Transverse colon (tissue), 4 donors: Measurements from ENCODE around the gene PCED1B. TPM values are rescaled to one million over a fixed set of nuclear protein-coding genes. Genes with fewer than 3 reads are reported as not detected.

Experiments
- DNase-seq: peaks from one replicate; pipeline ENCODE4 v3.0.0-alpha.2; 2019
- H3K27ac ChIP-seq, 4 donors: fragments of 200-600 bp; sonication (generic); 2 replicates each; pipeline ENCODE4 v1.5.1; 2016 to 2018; ENCODE audit warnings: inconsistent platforms in 4 of 4
- H3K27me3 ChIP-seq: fragments of 200-600 bp; sonication (generic); 2 replicates; pipeline ENCODE4 v1.5.1; 2017; ENCODE audit warnings: inconsistent platforms
- H3K36me3 ChIP-seq, 4 donors: fragments of 200-600 bp; sonication (generic); 2 replicates each; pipeline ENCODE4 v1.5.1; 2017 to 2019; ENCODE audit warnings: inconsistent platforms in 4 of 4
- H3K4me1 ChIP-seq, 4 donors: fragments of 200-600 bp; sonication (generic); 2 replicates each; pipeline ENCODE4 v1.5.1; 2017 to 2020; ENCODE audit warnings: inconsistent platforms in 4 of 4
- H3K4me3 ChIP-seq, 4 donors: fragments of 200-600 bp; sonication (generic); 1 replicate in 1 of 4; 2 replicates in 3 of 4; pipeline versions ENCODE4 v1.5.1 to v1.6.1; 2017 to 2019; ENCODE audit warnings: inconsistent platforms in 4 of 4
- H3K9me3 ChIP-seq, 2 donors: fragments of 200-600 bp; sonication (generic); 2 replicates each; pipeline ENCODE4 v1.5.1; 2017 to 2019; ENCODE audit warnings: inconsistent platforms in 2 of 2
- CTCF ChIP-seq, 5 experiments: fragments of 200-600 bp in 3 of 5; fragments of 450-650 bp in 2 of 5; sonication (generic) in 3 of 5; IDR thresholded peaks; 1 replicate in 2 of 5; 2 replicates in 3 of 5; pipeline ENCODE4 v1.5.1; 2016 to 2017; ENCODE audit warnings: antibody characterized with exemption in 5 of 5, inconsistent platforms in 3 of 5, mild to moderate bottlenecking in 2 of 5, moderate library complexity in 1 of 5
- EP300 ChIP-seq: sonication (generic); formaldehyde crosslinking; IDR thresholded peaks from one replicate; pipeline ENCODE4 v1.6.1; 2017; ENCODE audit warnings: antibody characterized with exemption, low read depth
- POLR2A ChIP-seq: fragments of 450-650 bp; IDR thresholded peaks from one replicate; pipeline ENCODE4 v1.6.1; 2016; ENCODE audit warnings: antibody characterized with exemption, mild to moderate bottlenecking, moderate library complexity
- POLR2AphosphoS5 ChIP-seq, 3 donors: sonication (generic); formaldehyde crosslinking; IDR thresholded peaks; one replicate each; pipeline ENCODE4 v1.6.1; 2016; ENCODE audit warnings: antibody characterized with exemption in 3 of 3
- WGBS, 2 donors: methylation state at CpG; one replicate each; pipeline ENCODE4 v1.1.5; 2018; ENCODE audit warnings: low coverage in 1 of 2; 5-methylcytosine and 5-hydroxymethylcytosine counted together
- in situ Hi-C, 4 donors: fragments of 200-750 bp; cut with MboI; loops; one replicate each; pipeline versions ENCODE4 v1.15.0 to v1.15.1; 2017; ENCODE audit warnings: low sequenced_read_pairs in 3 of 4, low pct_ligation_motif_present in 1 of 4, low pct_unique_long_range_greater_than_20kb in 1 of 4
- intact Hi-C: fragments of 100-400 bp; cut with DNase I; formaldehyde crosslinking; loops from one replicate; pipeline ENCODE4 v1.15.1; 2023; ENCODE audit warnings: low total_unique reads
- total RNA-seq, 4 donors: library from RNA; depleted of rRNA; stranded (reverse); fragments of >200 nt; gene quantifications; one replicate each; pipeline ENCODE4 v1.1.0, GENCODE V29; 2016

Gene PCED1B
- total RNA-seq, 4 donors from 2014 or later, result 2.7 to 52.0 (median 3.0) TPM; not detected in 1

- 81 to 91% methylated on average over 5 of the region's 5 CpGs for WGBS, 2 donors
- in situ Hi-C loops (loop anchor here in 3 of 4 donors (10.0 to 25.0 kb wide), 5 partner anchors 271 to 651 kb away; no protein-coding TSS in a partner anchor), intact Hi-C loops (loop anchor here (10.0 kb wide), 1 partner anchor 651 kb away; no protein-coding TSS in a partner anchor)
- no peak for DNase-seq
- peaks cover 4 to 32% (median 9%) of the 10 kb centered on the region in 4 donors for H3K4me1 ChIP-seq
- H3K36me3 ChIP-seq, result no peaks in the 10 kb centered on the region
- no peak overlapping the region for H3K4me3 ChIP-seq
- H3K27ac ChIP-seq, result no peak overlapping the region
- no peak for TF ChIP-seq EP300
- no peak for TF ChIP-seq CTCF (IDR thresholded peaks at IDR 0.05)
- TF ChIP-seq POLR2AphosphoS5 (IDR thresholded peaks at IDR 0.05), result no peak
- TF ChIP-seq POLR2A, result no peak
- H3K9me3 ChIP-seq, result no peaks in the 10 kb centered on the region
- no peaks in the 10 kb centered on the region for H3K27me3 ChIP-seq
Measured at GRCh38 chr12:47033789-47034555, 45.4 kb upstream of the PCED1B start.

- Histone ChIP-seq H3K27me3 (no peaks in the 10 kb centered on the region), H3K27ac (no peak overlapping the region), H3K4me3 (no peak overlapping the region), H3K9me3 (no peaks in the 10 kb centered on the region), H3K4me1 (peaks cover 4 to 32% (median 9%) of the 10 kb centered on the region in 4 donors), H3K36me3 (no peaks in the 10 kb centered on the region)
- DNase-seq, result no peak
- WGBS, 2 donors, result 61 to 83% methylated on average over 2 of the region's 2 CpGs
- intact Hi-C loops (loop anchor here (10.0 kb wide), 1 partner anchor 650 kb away; no protein-coding TSS in a partner anchor), in situ Hi-C loops (loop anchor here in 3 of 4 donors (10.0 to 25.0 kb wide), 5 partner anchors 270 to 650 kb away; no protein-coding TSS in a partner anchor)
- TF ChIP-seq CTCF (IDR thresholded peaks at IDR 0.05), result no peak
- no peak for TF ChIP-seq POLR2AphosphoS5 (IDR thresholded peaks at IDR 0.05)
- no peak for TF ChIP-seq EP300
- TF ChIP-seq POLR2A, result no peak
Measured at GRCh38 chr12:47034661-47035060, 44.8 kb upstream of the PCED1B start.

- DNase-seq, result no peak
- H3K4me3 ChIP-seq, result no peak overlapping the region
- 69 to 83% methylated on average over 3 of the region's 3 CpGs for WGBS, 2 donors
- H3K9me3 ChIP-seq, result no peaks in the 10 kb centered on the region
- intact Hi-C loops (loop anchor here (10.0 kb wide), 1 partner anchor 649 kb away; no protein-coding TSS in a partner anchor), in situ Hi-C loops (loop anchor here in 3 of 4 donors (10.0 to 25.0 kb wide), 5 partner anchors 269 to 649 kb away; no protein-coding TSS in a partner anchor)
- no peak overlapping the region for H3K27ac ChIP-seq
- TF ChIP-seq EP300 (no peak), POLR2AphosphoS5 (IDR thresholded peaks at IDR 0.05) (no peak), CTCF (IDR thresholded peaks at IDR 0.05) (no peak), POLR2A (no peak)
- no peaks in the 10 kb centered on the region for H3K36me3 ChIP-seq
- peaks cover 4 to 32% (median 9%) of the 10 kb centered on the region in 4 donors for H3K4me1 ChIP-seq
- no peaks in the 10 kb centered on the region for H3K27me3 ChIP-seq
Measured at GRCh38 chr12:47035484-47035883, 43.9 kb upstream of the PCED1B start.

GRCh38 chr12:47038270-47038748 lies 41.1 kb upstream of the PCED1B start:
- H3K27ac ChIP-seq, result no peak overlapping the region
- H3K27me3 ChIP-seq, result no peaks in the 10 kb centered on the region
- peaks cover 0 to 3% of the 10 kb centered on the region in 2 donors for H3K9me3 ChIP-seq
- TF ChIP-seq POLR2A (no peak), POLR2AphosphoS5 (IDR thresholded peaks at IDR 0.05) (no peak), CTCF (IDR thresholded peaks at IDR 0.05) (no peak), EP300 (no peak)
- no peaks in the 10 kb centered on the region for H3K36me3 ChIP-seq
- no peak overlapping the region for H3K4me3 ChIP-seq
- peaks cover 4 to 24% (median 6%) of the 10 kb centered on the region in 4 donors for H3K4me1 ChIP-seq
- in situ Hi-C loops (loop anchor here in 3 of 4 donors (10.0 to 25.0 kb wide), 5 partner anchors 266 to 646 kb away; no protein-coding TSS in a partner anchor), intact Hi-C loops (loop anchor here (10.0 kb wide), 1 partner anchor 646 kb away; no protein-coding TSS in a partner anchor)
- DNase-seq, result no peak
- 56 to 60% methylated on average over 1 of the region's 1 CpG for WGBS, 2 donors
